ENCODE data around the gene MRM2.

MRM2 gene

GRCh38 chr7:2209146-2209960 lies 32.7 kb downstream of the MRM2 start:
- H3K27ac ChIP-seq, result no peak overlapping the region

GRCh38 chr7:2208712-2209111 lies 33.3 kb downstream of the MRM2 start:
- TF ChIP-seq CTCF (conservative IDR thresholded peaks at IDR 0.05), result no peak
- no peak overlapping the region for H3K27ac ChIP-seq

More at GRCh38 chr7:2209146-2209960, 32.7 kb downstream of the MRM2 start:
- peak; percentile 85 for TF ChIP-seq CTCF (conservative IDR thresholded peaks at IDR 0.05)

- TF ChIP-seq CTCF (conservative IDR thresholded peaks at IDR 0.05), result no peak
- no peak overlapping the region for H3K27ac ChIP-seq
These were observed 36.8 kb downstream of the MRM2 start for GRCh38 chr7:2205036-2205780.

GRCh38 chr7:2204446-2204845 lies 37.6 kb downstream of the MRM2 start:
- TF ChIP-seq CTCF (conservative IDR thresholded peaks at IDR 0.05), result no peak
- H3K27ac ChIP-seq, result no peak overlapping the region

- no peak for TF ChIP-seq CTCF (conservative IDR thresholded peaks at IDR 0.05)
- H3K27ac ChIP-seq, result no peak overlapping the region
These were observed 38.2 kb downstream of the MRM2 start for GRCh38 chr7:2203766-2204300.

GRCh38 chr7:2202901-2203765 lies 38.9 kb downstream of the MRM2 start:
- no peak overlapping the region for H3K27ac ChIP-seq
- TF ChIP-seq CTCF (conservative IDR thresholded peaks at IDR 0.05), result no peak
